WERI-Rb-1 (cell line): ENCODE results near the gene ZFP36L2.

ENCODE experiments used
- DNase-seq: peaks from one replicate; pipeline ENCODE4 v3.0.0-alpha.2; 2020
- H3K27ac ChIP-seq: fragments of 250-450 bp; sonication (Bioruptor Pico); 2 replicates; pipeline ENCODE4 v1.5.1; 2020; ENCODE audit warnings: mild to moderate bottlenecking, moderate library complexity
- H3K27me3 ChIP-seq: fragments of 250-450 bp; sonication (Bioruptor Pico); 2 replicates; pipeline ENCODE4 v1.5.1; 2021; ENCODE audit warnings: mild to moderate bottlenecking, low read depth, moderate library complexity; ENCODE audit not compliant: insufficient read depth, severe bottlenecking
- H3K36me3 ChIP-seq: fragments of 250-450 bp; sonication (Bioruptor Pico); 2 replicates; pipeline ENCODE4 v1.5.1; 2020; ENCODE audit warnings: mild to moderate bottlenecking, moderate library complexity
- H3K4me3 ChIP-seq: 2 replicates; pipeline ENCODE4 v1.5.1; 2011; ENCODE audit warnings: low read depth, mild to moderate bottlenecking, control low read depth, low read length
- H3K9me3 ChIP-seq: fragments of 250-450 bp; sonication (Bioruptor Pico); 2 replicates; pipeline ENCODE4 v1.5.1; 2021; ENCODE audit warnings: mild to moderate bottlenecking, moderate library complexity; ENCODE audit not compliant: severe bottlenecking
- CTCF ChIP-seq: IDR thresholded peaks from 2 replicates; pipeline ENCODE4 v1.5.1; 2011; ENCODE audit warnings: low read depth, mild to moderate bottlenecking, control low read depth, inconsistent platforms, low read length

ZFP36L2 gene

GRCh38 chr2:43248621-43249020 lies 22.2 kb upstream of the ZFP36L2 start:
- H3K9me3 ChIP-seq = no peaks in the 10 kb centered on the region
- H3K36me3 ChIP-seq = no peaks in the 10 kb centered on the region
- H3K27me3 ChIP-seq = no peaks in the 10 kb centered on the region
- no peak for DNase-seq
- no peak for TF ChIP-seq CTCF
- no peak overlapping the region for H3K4me3 ChIP-seq
- no peak overlapping the region for H3K27ac ChIP-seq

GRCh38 chr2:43246641-43247040 lies 20.2 kb upstream of the ZFP36L2 start:
- no peak for TF ChIP-seq CTCF
- Histone ChIP-seq H3K27ac (no peak overlapping the region), H3K36me3 (no peaks in the 10 kb centered on the region), H3K4me3 (no peak overlapping the region), H3K27me3 (no peaks in the 10 kb centered on the region), H3K9me3 (no peaks in the 10 kb centered on the region)
- no peak for DNase-seq

- Histone ChIP-seq H3K36me3 (no peaks in the 10 kb centered on the region), H3K4me3 (no peak overlapping the region), H3K27me3 (no peaks in the 10 kb centered on the region), H3K9me3 (no peaks in the 10 kb centered on the region), H3K27ac (no peak overlapping the region)
- DNase-seq = no peak
- TF ChIP-seq CTCF = no peak
Measured at GRCh38 chr2:43241558-43241957, 15.2 kb upstream of the ZFP36L2 start.

GRCh38 chr2:43240766-43241150 lies 14.4 kb upstream of the ZFP36L2 start:
- Histone ChIP-seq H3K27ac (no peak overlapping the region), H3K27me3 (no peaks in the 10 kb centered on the region), H3K4me3 (no peak overlapping the region), H3K9me3 (no peaks in the 10 kb centered on the region), H3K36me3 (no peaks in the 10 kb centered on the region)
- DNase-seq = no peak
- no peak for TF ChIP-seq CTCF

GRCh38 chr2:43239981-43240765 lies 13.8 kb upstream of the ZFP36L2 start:
- Histone ChIP-seq H3K27me3 (no peaks in the 10 kb centered on the region), H3K36me3 (no peaks in the 10 kb centered on the region), H3K27ac (no peak overlapping the region), H3K9me3 (no peaks in the 10 kb centered on the region), H3K4me3 (no peak overlapping the region)
- no peak for DNase-seq
- peak; percentile 43 for TF ChIP-seq CTCF

GRCh38 chr2:43238813-43239212 lies 12.4 kb upstream of the ZFP36L2 start:
- no peak for DNase-seq
- TF ChIP-seq CTCF = no peak
- H3K27me3 ChIP-seq = no peaks in the 10 kb centered on the region
- H3K27ac ChIP-seq = no peak overlapping the region
- H3K36me3 ChIP-seq = no peaks in the 10 kb centered on the region
- no peaks in the 10 kb centered on the region for H3K9me3 ChIP-seq
- no peak overlapping the region for H3K4me3 ChIP-seq
